ENCODE results near the gene POLDIP2. TPM values are rescaled to one million over a fixed set of nuclear protein-coding genes. Genes with fewer than 3 reads are reported as not detected.
A peak's percentile ranks its signal among the peaks of the same experiment; 100 is the strongest.

The POLDIP2 gene
- total and polyA plus RNA-seq, 2 of the 13 experiments (the other 11 are each of a cell fraction or from before 2014, with no cell fraction given): 85.9 to 114 TPM

DNA sequence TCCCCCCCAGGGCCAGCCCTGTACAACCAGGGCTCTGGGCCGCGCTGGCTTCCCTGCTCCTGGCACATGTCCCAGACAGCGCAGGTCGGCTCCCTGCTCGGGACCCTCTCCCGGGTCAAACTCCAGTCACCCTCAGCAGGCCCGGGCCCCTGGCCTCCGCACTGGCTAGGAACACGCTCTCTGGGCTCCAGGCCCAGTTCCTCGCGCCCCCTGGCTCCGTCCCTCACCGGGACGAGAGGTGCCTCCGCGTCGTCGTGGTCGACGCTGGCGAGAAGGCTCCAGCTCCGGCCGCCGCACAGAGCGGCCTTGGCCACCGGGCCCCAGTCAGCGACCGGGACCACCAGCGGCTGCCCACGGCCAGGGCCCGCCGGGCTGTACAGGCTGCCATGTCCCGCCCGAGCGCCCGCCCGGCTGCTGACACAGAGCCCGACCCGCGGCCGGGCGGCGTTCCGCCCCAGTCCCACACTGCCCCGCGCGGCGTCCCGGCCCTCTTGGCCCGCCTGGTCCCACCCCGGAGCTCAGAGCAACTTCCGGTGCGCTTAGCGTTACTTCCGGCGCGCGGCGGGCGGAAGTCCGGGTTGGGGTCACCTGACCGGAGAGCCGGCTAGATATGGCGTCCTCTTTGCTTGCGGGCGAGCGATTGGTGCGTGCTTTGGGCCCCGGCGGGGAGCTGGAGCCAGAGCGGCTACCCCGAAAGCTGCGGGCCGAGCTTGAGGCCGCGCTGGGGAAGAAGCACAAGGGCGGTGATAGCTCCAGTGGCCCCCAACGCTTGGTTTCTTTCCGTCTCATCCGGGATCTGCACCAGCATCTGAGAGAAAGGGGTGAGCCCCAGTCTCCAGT, at the start of gene POLDIP2 (continued):
- TF ChIP-seq, protein P1, sequence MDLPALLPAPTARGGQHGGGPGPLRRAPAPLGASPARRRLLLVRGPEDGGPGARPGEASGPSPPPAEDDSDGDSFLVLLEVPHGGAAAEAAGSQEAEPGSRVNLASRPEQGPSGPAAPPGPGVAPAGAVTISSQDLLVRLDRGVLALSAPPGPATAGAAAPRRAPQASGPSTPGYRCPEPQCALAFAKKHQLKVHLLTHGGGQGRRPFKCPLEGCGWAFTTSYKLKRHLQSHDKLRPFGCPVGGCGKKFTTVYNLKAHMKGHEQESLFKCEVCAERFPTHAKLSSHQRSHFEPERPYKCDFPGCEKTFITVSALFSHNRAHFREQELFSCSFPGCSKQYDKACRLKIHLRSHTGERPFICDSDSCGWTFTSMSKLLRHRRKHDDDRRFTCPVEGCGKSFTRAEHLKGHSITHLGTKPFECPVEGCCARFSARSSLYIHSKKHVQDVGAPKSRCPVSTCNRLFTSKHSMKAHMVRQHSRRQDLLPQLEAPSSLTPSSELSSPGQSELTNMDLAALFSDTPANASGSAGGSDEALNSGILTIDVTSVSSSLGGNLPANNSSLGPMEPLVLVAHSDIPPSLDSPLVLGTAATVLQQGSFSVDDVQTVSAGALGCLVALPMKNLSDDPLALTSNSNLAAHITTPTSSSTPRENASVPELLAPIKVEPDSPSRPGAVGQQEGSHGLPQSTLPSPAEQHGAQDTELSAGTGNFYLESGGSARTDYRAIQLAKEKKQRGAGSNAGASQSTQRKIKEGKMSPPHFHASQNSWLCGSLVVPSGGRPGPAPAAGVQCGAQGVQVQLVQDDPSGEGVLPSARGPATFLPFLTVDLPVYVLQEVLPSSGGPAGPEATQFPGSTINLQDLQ (CRISPR knock-in tag; IDR thresholded peaks at IDR 0.05): peak; percentile 91
- peak; percentile 70 for TF ChIP-seq ASH2L (IDR thresholded peaks at IDR 0.05; ENCODE audit: insufficient read length, low read depth, low read length)
- no peak; the same call in 1 of the 2 replicates for TF ChIP-seq ZNF761 (CRISPR knock-in tag; conservative IDR thresholded peaks at IDR 0.05)
- peak; percentile 22; the same call in 1 of the 2 replicates for TF ChIP-seq ZNF264 (CRISPR knock-in tag; IDR thresholded peaks at IDR 0.05)
- TF ChIP-seq, protein P2, sequence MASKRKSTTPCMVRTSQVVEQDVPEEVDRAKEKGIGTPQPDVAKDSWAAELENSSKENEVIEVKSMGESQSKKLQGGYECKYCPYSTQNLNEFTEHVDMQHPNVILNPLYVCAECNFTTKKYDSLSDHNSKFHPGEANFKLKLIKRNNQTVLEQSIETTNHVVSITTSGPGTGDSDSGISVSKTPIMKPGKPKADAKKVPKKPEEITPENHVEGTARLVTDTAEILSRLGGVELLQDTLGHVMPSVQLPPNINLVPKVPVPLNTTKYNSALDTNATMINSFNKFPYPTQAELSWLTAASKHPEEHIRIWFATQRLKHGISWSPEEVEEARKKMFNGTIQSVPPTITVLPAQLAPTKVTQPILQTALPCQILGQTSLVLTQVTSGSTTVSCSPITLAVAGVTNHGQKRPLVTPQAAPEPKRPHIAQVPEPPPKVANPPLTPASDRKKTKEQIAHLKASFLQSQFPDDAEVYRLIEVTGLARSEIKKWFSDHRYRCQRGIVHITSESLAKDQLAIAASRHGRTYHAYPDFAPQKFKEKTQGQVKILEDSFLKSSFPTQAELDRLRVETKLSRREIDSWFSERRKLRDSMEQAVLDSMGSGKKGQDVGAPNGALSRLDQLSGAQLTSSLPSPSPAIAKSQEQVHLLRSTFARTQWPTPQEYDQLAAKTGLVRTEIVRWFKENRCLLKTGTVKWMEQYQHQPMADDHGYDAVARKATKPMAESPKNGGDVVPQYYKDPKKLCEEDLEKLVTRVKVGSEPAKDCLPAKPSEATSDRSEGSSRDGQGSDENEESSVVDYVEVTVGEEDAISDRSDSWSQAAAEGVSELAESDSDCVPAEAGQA (IDR thresholded peaks at IDR 0.05; ENCODE audit: low read depth): peak; percentile 80
- TF ChIP-seq, protein P2 (CRISPR knock-in tag; IDR thresholded peaks at IDR 0.05; ENCODE audit: borderline replicate concordance): peak; percentile 33; the same call in 1 of the 2 replicates
- TF ChIP-seq MYNN (CRISPR knock-in tag; IDR thresholded peaks at IDR 0.05; ENCODE audit: low read depth): no peak; the same call in 1 of the 2 replicates
- TF ChIP-seq ZBTB7B (CRISPR knock-in tag; IDR thresholded peaks at IDR 0.05): peak; percentile 77; the same call in 1 of the 2 replicates
- peak; percentile 58 for TF ChIP-seq HNRNPK (IDR thresholded peaks at IDR 0.05; ENCODE audit: low read depth, low read length, poor library complexity, severe bottlenecking)
- peak; percentile 21; the same call in 1 of the 2 replicates for TF ChIP-seq NCOA2 (CRISPR knock-in tag; IDR thresholded peaks at IDR 0.05)
- TF ChIP-seq, protein P3, sequence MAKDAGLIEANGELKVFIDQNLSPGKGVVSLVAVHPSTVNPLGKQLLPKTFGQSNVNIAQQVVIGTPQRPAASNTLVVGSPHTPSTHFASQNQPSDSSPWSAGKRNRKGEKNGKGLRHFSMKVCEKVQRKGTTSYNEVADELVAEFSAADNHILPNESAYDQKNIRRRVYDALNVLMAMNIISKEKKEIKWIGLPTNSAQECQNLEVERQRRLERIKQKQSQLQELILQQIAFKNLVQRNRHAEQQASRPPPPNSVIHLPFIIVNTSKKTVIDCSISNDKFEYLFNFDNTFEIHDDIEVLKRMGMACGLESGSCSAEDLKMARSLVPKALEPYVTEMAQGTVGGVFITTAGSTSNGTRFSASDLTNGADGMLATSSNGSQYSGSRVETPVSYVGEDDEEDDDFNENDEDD (CRISPR knock-in tag; IDR thresholded peaks at IDR 0.05; ENCODE audit: borderline replicate concordance): peak; percentile 43; the same call in 1 of the 2 replicates
- peak; percentile 92; the same call in 1 of the 2 replicates for TF ChIP-seq KLF12 (CRISPR knock-in tag; IDR thresholded peaks at IDR 0.05; ENCODE audit: borderline replicate concordance)
- peak; percentile 53; the same call in 1 of the 2 replicates for TF ChIP-seq MIER3 (CRISPR knock-in tag; IDR thresholded peaks at IDR 0.05; ENCODE audit: borderline replicate concordance)
- TF ChIP-seq ZMYM4 (CRISPR knock-in tag; IDR thresholded peaks at IDR 0.05): peak; percentile 74; the same call in 1 of the 2 replicates
- no peak for TF ChIP-seq MED8 (CRISPR knock-in tag; IDR thresholded peaks at IDR 0.05; ENCODE audit: insufficient replicate concordance)
- no peak for TF ChIP-seq STAG1 (CRISPR knock-in tag; IDR thresholded peaks at IDR 0.05)
- TF ChIP-seq JUND (CRISPR knock-in tag; IDR thresholded peaks at IDR 0.05): no peak
- TF ChIP-seq THAP11 (CRISPR knock-in tag; IDR thresholded peaks at IDR 0.05): peak; percentile 97
- TF ChIP-seq RBM22 (optimal IDR thresholded peaks at IDR 0.05; ENCODE audit: low read length): no peak
- peak; percentile 100 for TF ChIP-seq PHF20 (CRISPR knock-in tag; IDR thresholded peaks at IDR 0.05)
